Measurements from ENCODE around the gene PHLPP1.

Gene PHLPP1

DNA sequence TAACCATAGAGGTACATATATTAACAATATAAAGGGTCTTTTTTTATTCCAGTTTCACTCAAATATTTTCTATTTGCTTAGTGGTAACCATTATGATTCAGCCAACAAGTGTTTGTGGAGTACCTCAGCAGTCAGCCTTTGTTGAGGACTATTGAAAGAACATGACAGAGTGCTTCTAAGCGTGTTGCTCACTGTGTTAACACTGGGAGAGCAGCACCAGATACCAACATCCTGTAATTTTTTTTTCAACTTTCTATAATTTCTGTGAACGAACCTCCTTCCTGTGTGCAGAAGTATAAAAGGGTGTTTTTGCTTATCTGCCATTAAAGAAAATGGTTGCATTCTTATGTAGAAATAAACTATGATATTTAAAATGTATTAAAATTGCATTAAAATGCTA lies 239.0 kb downstream of the PHLPP1 start:
- no peaks in the 10 kb centered on the region for H3K36me3 ChIP-seq (ENCODE audit: control insufficient read depth, insufficient read depth, low read length)
- H3K9me3 ChIP-seq (ENCODE audit: control insufficient read depth, insufficient read depth, low read length) = no peaks in the 10 kb centered on the region
- H3K4me3 ChIP-seq (ENCODE audit: low read length) = no peak overlapping the region
- DNase-seq (ENCODE audit: low read depth, low spot score) = no peak
- H3K27me3 ChIP-seq (ENCODE audit: control insufficient read depth, insufficient read depth, low read length) = no peaks in the 10 kb centered on the region
- no CpG with 5 or more reads among the region's 2 CpGs for WGBS (ENCODE audit: insufficient coverage, insufficient read length)
- 0 out of 2 replicates have a peak, but pooled peaks cover 2% of the 10 kb centered on the region for H3K4me1 ChIP-seq (ENCODE audit: control insufficient read depth, insufficient read depth, low read length)
- no peak overlapping the region for H3K27ac ChIP-seq (ENCODE audit: low read length)

- no peaks in the 10 kb centered on the region for H3K27me3 ChIP-seq (ENCODE audit: control insufficient read depth, insufficient read depth, low read length)
- H3K36me3 ChIP-seq (ENCODE audit: control insufficient read depth, insufficient read depth, low read length) = no peaks in the 10 kb centered on the region
- H3K9me3 ChIP-seq (ENCODE audit: control insufficient read depth, insufficient read depth, low read length) = no peaks in the 10 kb centered on the region
- 100% methylated on average over 1 of the region's 9 CpGs for WGBS (ENCODE audit: insufficient coverage, insufficient read length)
- H3K4me3 ChIP-seq (ENCODE audit: low read length) = no peak overlapping the region
- H3K27ac ChIP-seq (ENCODE audit: low read length) = no peak overlapping the region
- peak; percentile 37 for DNase-seq (ENCODE audit: low read depth, low spot score)
- 0 out of 2 replicates have a peak, but pooled peaks cover 2% of the 10 kb centered on the region for H3K4me1 ChIP-seq (ENCODE audit: control insufficient read depth, insufficient read depth, low read length)
Measured at GRCh38 chr18:62957885-62958472, 242.6 kb downstream of the PHLPP1 start.

DNA sequence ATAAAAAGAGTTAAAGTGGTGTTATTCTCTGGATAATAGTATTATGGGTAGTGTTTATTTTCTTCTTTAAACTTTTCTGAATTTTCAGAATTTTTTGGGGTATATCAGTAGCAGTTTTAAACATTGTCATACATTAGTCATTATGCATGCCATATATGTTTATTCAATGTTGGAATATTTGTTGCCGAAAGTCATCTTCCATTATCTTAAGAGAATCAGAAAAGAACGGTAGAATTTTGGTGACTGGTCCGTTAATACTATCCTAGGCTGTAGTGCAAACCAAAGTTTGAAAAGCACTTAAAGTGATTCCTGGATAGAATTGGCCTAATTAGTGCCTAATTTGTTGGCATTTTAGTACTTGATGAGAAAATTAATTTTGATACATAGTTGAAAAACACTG lies 244.1 kb downstream of the PHLPP1 start:
- Histone ChIP-seq H3K36me3 (ENCODE audit: control insufficient read depth, insufficient read depth, low read length) (no peaks in the 10 kb centered on the region; the same call in 1 of the 2 replicates), H3K4me3 (ENCODE audit: low read length) (no peak overlapping the region), H3K4me1 (ENCODE audit: control insufficient read depth, insufficient read depth, low read length) (no peaks in the 10 kb centered on the region), H3K27me3 (ENCODE audit: control insufficient read depth, insufficient read depth, low read length) (no peaks in the 10 kb centered on the region), H3K27ac (ENCODE audit: low read length) (no peak overlapping the region), H3K9me3 (ENCODE audit: control insufficient read depth, insufficient read depth, low read length) (no peaks in the 10 kb centered on the region)
- DNase-seq (ENCODE audit: low read depth, low spot score) = no peak
- no CpG with 5 or more reads among the region's 3 CpGs for WGBS (ENCODE audit: insufficient coverage, insufficient read length)

GRCh38 chr18:62963507-62963906 lies 248.2 kb downstream of the PHLPP1 start:
- Histone ChIP-seq H3K4me1 (ENCODE audit: control insufficient read depth, insufficient read depth, low read length) (no peaks in the 10 kb centered on the region), H3K27ac (ENCODE audit: low read length) (no peak overlapping the region), H3K4me3 (ENCODE audit: low read length) (no peak overlapping the region), H3K27me3 (ENCODE audit: control insufficient read depth, insufficient read depth, low read length) (no peaks in the 10 kb centered on the region), H3K9me3 (ENCODE audit: control insufficient read depth, insufficient read depth, low read length) (no peaks in the 10 kb centered on the region), H3K36me3 (ENCODE audit: control insufficient read depth, insufficient read depth, low read length) (peaks cover 3% of the 10 kb centered on the region; the same call in 1 of the 2 replicates)
- WGBS (ENCODE audit: insufficient coverage, insufficient read length) = no CpG with 5 or more reads among the region's 3 CpGs
- DNase-seq (ENCODE audit: low read depth, low spot score) = no peak

DNA sequence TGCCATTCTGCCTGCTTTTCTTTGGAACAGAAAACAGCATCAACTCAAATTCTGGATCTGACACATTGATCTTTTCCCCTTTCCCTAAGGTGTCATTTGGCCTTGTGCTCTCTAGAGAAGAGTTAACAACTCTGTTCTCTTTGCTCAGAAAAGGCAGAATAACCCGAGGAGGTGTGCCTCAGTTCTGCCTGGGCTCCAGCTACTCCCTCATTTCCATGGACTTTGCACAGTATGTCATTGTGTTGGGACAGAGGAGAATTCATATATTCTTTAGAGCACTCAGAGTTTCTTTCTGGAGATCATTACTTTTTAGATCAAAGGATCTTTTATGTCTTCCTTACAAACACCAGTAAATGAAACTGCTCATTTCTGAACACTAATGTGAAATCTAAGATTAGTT lies 249.1 kb downstream of the PHLPP1 start:
- no peak overlapping the region for H3K27ac ChIP-seq (ENCODE audit: low read length)
- no CpG with 5 or more reads among the region's 1 CpG for WGBS (ENCODE audit: insufficient coverage, insufficient read length)
- no peak overlapping the region for H3K4me3 ChIP-seq (ENCODE audit: low read length)
- no peak for DNase-seq (ENCODE audit: low read depth, low spot score)
- peaks cover 3% of the 10 kb centered on the region; the same call in 1 of the 2 replicates for H3K36me3 ChIP-seq (ENCODE audit: control insufficient read depth, insufficient read depth, low read length)
- no peaks in the 10 kb centered on the region for H3K9me3 ChIP-seq (ENCODE audit: control insufficient read depth, insufficient read depth, low read length)
- H3K27me3 ChIP-seq (ENCODE audit: control insufficient read depth, insufficient read depth, low read length) = no peaks in the 10 kb centered on the region
- no peaks in the 10 kb centered on the region for H3K4me1 ChIP-seq (ENCODE audit: control insufficient read depth, insufficient read depth, low read length)

DNA sequence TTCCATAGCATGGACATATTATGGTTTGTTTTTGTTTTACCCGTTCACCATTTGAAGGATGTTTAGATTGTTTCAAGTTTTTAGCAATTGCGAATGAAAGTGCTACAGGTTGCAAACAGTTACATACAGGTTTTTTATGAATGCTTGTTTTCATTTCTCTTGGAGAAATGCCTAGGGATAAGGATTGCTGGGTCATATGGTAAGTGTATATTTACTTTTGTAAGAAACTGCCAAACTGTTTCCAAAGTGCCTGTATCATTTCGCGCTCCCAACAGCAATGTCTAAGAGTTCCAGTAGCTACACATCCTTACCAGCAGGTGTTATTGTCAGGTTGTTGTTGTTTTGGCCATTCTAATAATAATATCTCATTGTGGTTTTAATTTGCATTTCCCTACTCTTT lies 251.7 kb downstream of the PHLPP1 start:
- Histone ChIP-seq H3K36me3 (ENCODE audit: control insufficient read depth, insufficient read depth, low read length) (peaks cover 3% of the 10 kb centered on the region; the same call in 1 of the 2 replicates), H3K27me3 (ENCODE audit: control insufficient read depth, insufficient read depth, low read length) (no peaks in the 10 kb centered on the region), H3K9me3 (ENCODE audit: control insufficient read depth, insufficient read depth, low read length) (no peaks in the 10 kb centered on the region), H3K4me1 (ENCODE audit: control insufficient read depth, insufficient read depth, low read length) (no peaks in the 10 kb centered on the region), H3K27ac (ENCODE audit: low read length) (no peak overlapping the region), H3K4me3 (ENCODE audit: low read length) (no peak overlapping the region)
- no peak for DNase-seq (ENCODE audit: low read depth, low spot score)
- no CpG with 5 or more reads among the region's 4 CpGs for WGBS (ENCODE audit: insufficient coverage, insufficient read length)

- no CpG with 5 or more reads among the region's 1 CpG for WGBS (ENCODE audit: insufficient coverage, insufficient read length)
- no peak overlapping the region for H3K27ac ChIP-seq (ENCODE audit: low read length)
- H3K27me3 ChIP-seq (ENCODE audit: control insufficient read depth, insufficient read depth, low read length) = no peaks in the 10 kb centered on the region
Measured at GRCh38 chr18:62973689-62974088, 258.3 kb downstream of the PHLPP1 start.

GRCh38 chr18:62974388-62974787 lies 259.0 kb downstream of the PHLPP1 start:
- Histone ChIP-seq H3K4me1 (ENCODE audit: control insufficient read depth, insufficient read depth, low read length) (peaks cover 2% of the 10 kb centered on the region; the same call in 1 of the 2 replicates), H3K27ac (ENCODE audit: low read length) (no peak overlapping the region), H3K36me3 (ENCODE audit: control insufficient read depth, insufficient read depth, low read length) (peaks cover 23% of the 10 kb centered on the region), H3K4me3 (ENCODE audit: low read length) (no peak overlapping the region), H3K9me3 (ENCODE audit: control insufficient read depth, insufficient read depth, low read length) (no peaks in the 10 kb centered on the region), H3K27me3 (ENCODE audit: control insufficient read depth, insufficient read depth, low read length) (no peaks in the 10 kb centered on the region)
- no CpG with 5 or more reads among the region's 3 CpGs for WGBS (ENCODE audit: insufficient coverage, insufficient read length)
- DNase-seq (ENCODE audit: low read depth, low spot score) = no peak

More at GRCh38 chr18:62973689-62974088, 258.3 kb downstream of the PHLPP1 start:
- Histone ChIP-seq H3K4me1 (ENCODE audit: control insufficient read depth, insufficient read depth, low read length) (peaks cover 2% of the 10 kb centered on the region; the same call in 1 of the 2 replicates), H3K36me3 (ENCODE audit: control insufficient read depth, insufficient read depth, low read length) (peaks cover 17% of the 10 kb centered on the region), H3K9me3 (ENCODE audit: control insufficient read depth, insufficient read depth, low read length) (no peaks in the 10 kb centered on the region), H3K4me3 (ENCODE audit: low read length) (no peak overlapping the region)
- no peak for DNase-seq (ENCODE audit: low read depth, low spot score)

GRCh38 chr18:62974928-62975675 lies 259.8 kb downstream of the PHLPP1 start:
- H3K9me3 ChIP-seq (ENCODE audit: control insufficient read depth, insufficient read depth, low read length) = no peaks in the 10 kb centered on the region
- H3K4me3 ChIP-seq (ENCODE audit: low read length) = no peak overlapping the region
- no peaks in the 10 kb centered on the region for H3K27me3 ChIP-seq (ENCODE audit: control insufficient read depth, insufficient read depth, low read length)
- H3K27ac ChIP-seq (ENCODE audit: low read length) = no peak overlapping the region
- peaks cover 2% of the 10 kb centered on the region; the same call in 1 of the 2 replicates for H3K4me1 ChIP-seq (ENCODE audit: control insufficient read depth, insufficient read depth, low read length)
- DNase-seq (ENCODE audit: low read depth, low spot score) = no peak
- WGBS (ENCODE audit: insufficient coverage, insufficient read length) = no CpG with 5 or more reads among the region's 7 CpGs
- peaks cover 23% of the 10 kb centered on the region for H3K36me3 ChIP-seq (ENCODE audit: control insufficient read depth, insufficient read depth, low read length)

- no peak overlapping the region for H3K27ac ChIP-seq (ENCODE audit: low read length)
- DNase-seq (ENCODE audit: low read depth, low spot score) = no peak
- H3K36me3 ChIP-seq (ENCODE audit: control insufficient read depth, insufficient read depth, low read length) = peaks cover 23% of the 10 kb centered on the region
- no peak overlapping the region for H3K4me3 ChIP-seq (ENCODE audit: low read length)
- no peaks in the 10 kb centered on the region for H3K9me3 ChIP-seq (ENCODE audit: control insufficient read depth, insufficient read depth, low read length)
- H3K27me3 ChIP-seq (ENCODE audit: control insufficient read depth, insufficient read depth, low read length) = no peaks in the 10 kb centered on the region
- H3K4me1 ChIP-seq (ENCODE audit: control insufficient read depth, insufficient read depth, low read length) = peaks cover 2% of the 10 kb centered on the region; the same call in 1 of the 2 replicates
- no CpG with 5 or more reads among the region's 2 CpGs for WGBS (ENCODE audit: insufficient coverage, insufficient read length)
Measured at GRCh38 chr18:62975785-62976184, 260.4 kb downstream of the PHLPP1 start.
